ENCODE results near the gene ST6GALNAC2. TPM values are rescaled to one million over a fixed set of nuclear protein-coding genes. Genes with fewer than 3 reads are reported as not detected.

ST6GALNAC2 gene
- total RNA-seq, 1 experiment from 2014 or later: 11.6 TPM

DNA sequence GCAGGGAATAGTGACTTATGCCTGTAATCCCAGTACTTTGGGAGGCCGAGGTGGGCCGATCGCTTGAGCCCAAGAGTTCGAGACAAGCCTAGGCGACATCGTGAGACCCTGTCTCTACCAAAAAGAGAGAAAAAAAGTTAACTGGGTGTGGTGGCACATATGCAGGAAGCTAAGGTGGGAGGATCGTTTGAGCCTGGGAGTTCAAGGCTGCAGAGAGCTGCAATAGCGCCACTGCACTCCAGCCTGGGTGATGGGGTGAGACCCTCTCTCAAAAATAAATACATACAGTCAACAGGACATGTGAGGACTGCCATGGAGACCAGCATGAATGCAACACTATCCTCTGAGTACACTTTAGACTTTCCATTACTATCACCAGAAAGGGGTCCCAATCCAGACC is 15.4 kb upstream of the ST6GALNAC2 start:
- TF ChIP-seq, protein P1, sequence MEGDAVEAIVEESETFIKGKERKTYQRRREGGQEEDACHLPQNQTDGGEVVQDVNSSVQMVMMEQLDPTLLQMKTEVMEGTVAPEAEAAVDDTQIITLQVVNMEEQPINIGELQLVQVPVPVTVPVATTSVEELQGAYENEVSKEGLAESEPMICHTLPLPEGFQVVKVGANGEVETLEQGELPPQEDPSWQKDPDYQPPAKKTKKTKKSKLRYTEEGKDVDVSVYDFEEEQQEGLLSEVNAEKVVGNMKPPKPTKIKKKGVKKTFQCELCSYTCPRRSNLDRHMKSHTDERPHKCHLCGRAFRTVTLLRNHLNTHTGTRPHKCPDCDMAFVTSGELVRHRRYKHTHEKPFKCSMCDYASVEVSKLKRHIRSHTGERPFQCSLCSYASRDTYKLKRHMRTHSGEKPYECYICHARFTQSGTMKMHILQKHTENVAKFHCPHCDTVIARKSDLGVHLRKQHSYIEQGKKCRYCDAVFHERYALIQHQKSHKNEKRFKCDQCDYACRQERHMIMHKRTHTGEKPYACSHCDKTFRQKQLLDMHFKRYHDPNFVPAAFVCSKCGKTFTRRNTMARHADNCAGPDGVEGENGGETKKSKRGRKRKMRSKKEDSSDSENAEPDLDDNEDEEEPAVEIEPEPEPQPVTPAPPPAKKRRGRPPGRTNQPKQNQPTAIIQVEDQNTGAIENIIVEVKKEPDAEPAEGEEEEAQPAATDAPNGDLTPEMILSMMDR (IDR thresholded peaks at IDR 0.05; ENCODE audit: unreplicated experiment): no peak
- intact Hi-C loops (cut with micrococcal nuclease; ENCODE audit: unreplicated experiment): no loop called here
- CTCF ChIA-PET: interaction anchor here (1.0 kb wide), 1 partner anchor 16 kb away, joined by 4 read pairs; no protein-coding TSS in a partner anchor
- peak overlapping the region; percentile 94 for H3K27ac Mint-ChIP-seq (ENCODE audit: unreplicated experiment)
- H3K36me3 Mint-ChIP-seq (ENCODE audit: insufficient read depth, unreplicated experiment): peaks cover 13% of the 10 kb centered on the region
- peaks cover 46% of the 10 kb centered on the region for H3K4me1 Mint-ChIP-seq (ENCODE audit: low read depth, unreplicated experiment)
- DNase-seq: no peak
- H3K9me3 Mint-ChIP-seq (ENCODE audit: low read depth, unreplicated experiment): peaks cover 8% of the 10 kb centered on the region
- H3K4me3 Mint-ChIP-seq (ENCODE audit: low read depth, unreplicated experiment): no peak overlapping the region
- no peaks in the 10 kb centered on the region for H3K27me3 Mint-ChIP-seq (ENCODE audit: unreplicated experiment)
- BruUV-seq (replicated peaks): no TSS peak

DNA sequence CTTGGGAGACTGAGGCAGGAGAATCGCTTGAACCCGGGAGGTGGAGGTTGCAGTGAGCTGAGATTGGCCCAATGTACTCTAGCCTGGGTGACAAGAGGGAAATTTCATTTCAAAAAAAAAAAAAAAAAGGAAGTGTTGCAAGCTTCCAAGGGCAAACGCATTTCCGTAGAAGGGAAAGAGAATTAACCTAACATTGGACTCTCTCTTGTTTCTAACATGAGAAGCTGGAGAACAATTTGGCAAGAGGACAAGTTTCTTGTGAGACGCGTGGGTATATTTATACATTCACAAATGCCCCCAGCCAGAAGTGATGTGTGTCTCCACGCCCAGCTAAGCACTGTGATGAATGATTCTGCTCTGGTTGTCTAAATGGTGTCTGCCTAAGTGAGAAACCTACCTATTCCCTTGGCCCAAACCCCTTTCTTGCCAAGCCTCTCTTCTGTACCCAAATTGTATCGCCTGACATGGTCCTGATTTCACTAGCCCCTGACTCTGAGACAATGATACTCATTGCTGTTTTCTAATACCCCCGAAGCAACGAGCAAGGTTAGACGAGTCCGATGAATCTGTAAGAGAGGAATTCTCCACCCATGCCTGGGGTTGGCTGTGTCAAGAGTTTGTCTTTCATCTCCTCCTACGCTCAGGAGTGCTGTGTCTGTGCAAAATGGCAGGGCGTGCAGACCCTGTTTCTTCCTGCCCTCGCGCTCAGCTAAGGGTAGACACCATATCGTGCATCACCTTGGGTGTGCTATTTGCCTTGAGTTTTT is 14.2 kb upstream of the ST6GALNAC2 start:
- Mint-ChIP-seq H3K4me1 (ENCODE audit: low read depth, unreplicated experiment) (peaks cover 47% of the 10 kb centered on the region), H3K36me3 (ENCODE audit: insufficient read depth, unreplicated experiment) (peaks cover 13% of the 10 kb centered on the region), H3K27ac (ENCODE audit: unreplicated experiment) (no peak overlapping the region), H3K4me3 (ENCODE audit: low read depth, unreplicated experiment) (no peak overlapping the region), H3K9me3 (ENCODE audit: low read depth, unreplicated experiment) (peaks cover 8% of the 10 kb centered on the region), H3K27me3 (ENCODE audit: unreplicated experiment) (no peaks in the 10 kb centered on the region)
- intact Hi-C loops (cut with micrococcal nuclease; ENCODE audit: unreplicated experiment): no loop called here
- no TSS peak for BruUV-seq (replicated peaks)
- DNase-seq: no peak
- CTCF ChIA-PET: interaction anchor here (0.7 kb wide), 3 partner anchors 23 to 376 kb away, joined by 3 to 4 read pairs (median 3); no protein-coding TSS in a partner anchor
- TF ChIP-seq, protein P1 (IDR thresholded peaks at IDR 0.05; ENCODE audit: unreplicated experiment): no peak

DNA sequence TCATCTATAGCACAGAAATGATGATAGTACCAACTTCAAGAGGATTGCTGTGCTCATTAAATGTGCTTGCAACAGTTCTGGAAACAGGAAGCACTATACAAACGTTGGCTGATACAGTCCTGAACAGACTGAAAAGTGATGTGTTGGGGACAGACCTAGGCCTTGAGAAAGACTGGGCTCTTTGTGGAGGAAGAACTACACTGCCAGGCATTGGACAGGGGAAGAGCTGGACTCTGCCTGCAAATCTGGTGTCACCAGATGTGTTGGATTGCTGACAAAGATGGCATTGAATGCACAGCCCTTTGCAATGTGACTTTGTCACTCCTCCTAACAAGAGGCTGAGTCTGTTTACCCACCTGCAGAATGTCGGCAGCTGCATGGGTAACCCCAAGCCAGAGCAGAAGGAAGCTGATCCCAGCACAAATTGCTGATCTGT is 12.4 kb upstream of the ST6GALNAC2 start:
- peaks cover 63% of the 10 kb centered on the region for H3K4me1 Mint-ChIP-seq (ENCODE audit: low read depth, unreplicated experiment)
- no peak overlapping the region for H3K4me3 Mint-ChIP-seq (ENCODE audit: low read depth, unreplicated experiment)
- intact Hi-C loops (cut with micrococcal nuclease; ENCODE audit: unreplicated experiment): no loop called here
- peak overlapping the region; percentile 81 for H3K27ac Mint-ChIP-seq (ENCODE audit: unreplicated experiment)
- no peak for DNase-seq
- BruUV-seq (replicated peaks): no TSS peak
- peaks cover 17% of the 10 kb centered on the region for H3K36me3 Mint-ChIP-seq (ENCODE audit: insufficient read depth, unreplicated experiment)
- CTCF ChIA-PET: interaction anchor here (0.5 to 1.8 kb wide), 5 partner anchors 10 to 1408 kb away, joined by 3 to 11 read pairs (median 4); no protein-coding TSS in a partner anchor
- TF ChIP-seq, protein P1 (IDR thresholded peaks at IDR 0.05; ENCODE audit: unreplicated experiment): no peak
- H3K9me3 Mint-ChIP-seq (ENCODE audit: low read depth, unreplicated experiment): peaks cover 6% of the 10 kb centered on the region
- H3K27me3 Mint-ChIP-seq (ENCODE audit: unreplicated experiment): no peaks in the 10 kb centered on the region

DNA sequence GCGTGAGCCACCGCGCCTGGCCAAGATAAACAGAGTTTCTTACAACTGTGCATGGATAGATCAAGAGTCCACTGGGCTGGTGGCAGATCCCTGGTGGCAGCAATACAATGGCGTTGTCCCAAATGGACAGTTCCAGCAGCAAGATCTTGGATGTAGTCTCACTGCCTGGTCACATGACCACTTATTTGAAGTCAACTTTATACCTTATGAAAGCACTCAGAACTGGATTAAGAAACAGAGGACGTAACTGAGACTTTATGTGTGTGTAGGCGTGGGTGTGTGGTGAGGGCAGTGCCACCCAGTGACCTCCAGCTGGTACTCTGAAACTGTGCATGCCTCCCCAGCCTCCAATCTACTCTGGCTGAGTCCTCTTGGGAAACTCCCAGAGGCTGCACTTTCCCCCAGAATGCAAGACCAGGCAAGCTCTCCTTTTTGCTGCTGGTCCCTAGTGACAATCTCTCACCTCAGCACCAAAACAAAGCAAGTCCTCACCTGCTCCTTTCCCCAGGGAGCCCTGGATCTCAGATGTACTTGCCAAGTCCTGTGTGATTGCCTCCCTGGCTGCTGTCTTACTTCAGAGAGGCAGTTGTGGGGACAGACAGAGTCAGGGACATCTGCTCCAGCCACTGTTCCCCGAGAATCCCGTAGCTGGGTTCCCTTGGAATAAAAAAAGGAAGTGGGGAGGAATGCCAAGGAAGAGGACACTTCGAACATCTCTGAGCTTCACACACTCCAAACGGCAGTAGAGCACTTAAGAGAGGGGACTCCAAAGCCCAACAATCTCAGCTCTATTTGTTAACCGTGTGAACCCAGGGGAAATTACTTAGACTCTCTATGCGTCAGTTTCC is 11.7 kb upstream of the ST6GALNAC2 start:
- Mint-ChIP-seq H3K4me3 (ENCODE audit: low read depth, unreplicated experiment) (no peak overlapping the region), H3K27me3 (ENCODE audit: unreplicated experiment) (no peaks in the 10 kb centered on the region), H3K36me3 (ENCODE audit: insufficient read depth, unreplicated experiment) (peaks cover 17% of the 10 kb centered on the region), H3K9me3 (ENCODE audit: low read depth, unreplicated experiment) (no peaks in the 10 kb centered on the region), H3K27ac (ENCODE audit: unreplicated experiment) (peak overlapping the region; percentile 81), H3K4me1 (ENCODE audit: low read depth, unreplicated experiment) (peaks cover 58% of the 10 kb centered on the region)
- TF ChIP-seq, protein P1 (IDR thresholded peaks at IDR 0.05; ENCODE audit: unreplicated experiment): no peak
- intact Hi-C loops (cut with micrococcal nuclease; ENCODE audit: unreplicated experiment): no loop called here
- no TSS peak for BruUV-seq (replicated peaks)
- DNase-seq: peak; percentile 65
- CTCF ChIA-PET: interaction anchor here (0.6 to 1.8 kb wide), 6 partner anchors 9 to 1407 kb away, joined by 3 to 11 read pairs (median 3); no protein-coding TSS in a partner anchor
